Spleen (tissue), 11 donors: ENCODE data around the gene PHACTR4. TPM values are rescaled to one million over a fixed set of nuclear protein-coding genes. Genes with fewer than 3 reads are reported as not detected.

Experiments used
- DNase-seq: peaks from one replicate; pipeline ENCODE4 v3.0.0-alpha.2; 2020
- H3K27ac ChIP-seq, 8 donors: fragments of 200-600 bp; sonication (generic) in 7 of 8; 1 replicate in 4 of 8; 2 replicates in 4 of 8; pipeline versions ENCODE4 v1.5.0 to v1.8.0; 2016 to 2021; ENCODE audit warnings: inconsistent platforms in 4 of 8, mild to moderate bottlenecking in 4 of 8, moderate library complexity in 1 of 8
- H3K27me3 ChIP-seq, 7 donors: fragments of 200-600 bp; sonication (generic) in 6 of 7; replicated peaks in 1 of 7; 1 replicate in 4 of 7; 2 replicates in 3 of 7; pipeline versions ENCODE4 v1.5.0 to v1.8.0; 2016 to 2021; ENCODE audit warnings: inconsistent platforms in 3 of 7, mild to moderate bottlenecking in 1 of 7
- H3K36me3 ChIP-seq, 6 donors: fragments of 200-600 bp; sonication (generic) in 5 of 6; 1 replicate in 4 of 6; 2 replicates in 2 of 6; pipeline versions ENCODE4 v1.5.0 to v1.8.0; 2016 to 2021; ENCODE audit warnings: inconsistent platforms in 2 of 6
- H3K4me1 ChIP-seq, 6 donors: fragments of 200-600 bp; sonication (generic) in 5 of 6; 1 replicate in 3 of 6; 2 replicates in 3 of 6; pipeline versions ENCODE4 v1.5.0 to v1.8.0; 2016 to 2021; ENCODE audit warnings: inconsistent platforms in 3 of 6
- H3K4me3 ChIP-seq, 8 donors: fragments of 200-600 bp; sonication (generic) in 7 of 8; 1 replicate in 4 of 8; 2 replicates in 4 of 8; pipeline versions ENCODE4 v1.5.0 to v1.8.0; 2016 to 2021; ENCODE audit warnings: inconsistent platforms in 4 of 8, mild to moderate bottlenecking in 4 of 8, moderate library complexity in 2 of 8
- H3K9me3 ChIP-seq, 8 donors: fragments of 200-600 bp; sonication (generic) in 7 of 8; 1 replicate in 4 of 8; 2 replicates in 4 of 8; pipeline versions ENCODE4 v1.5.0 to v1.8.0; 2016 to 2021; ENCODE audit warnings: inconsistent platforms in 4 of 8
- CTCF ChIP-seq, 11 experiments: fragments of 200-600 bp in 7 of 11; fragments of 450-650 bp in 4 of 11; sonication (generic) in 4 of 11; IDR thresholded peaks in 8 of 11; conservative IDR thresholded peaks in 3 of 11; 1 replicate in 7 of 11; 2 replicates in 4 of 11; pipeline versions ENCODE4 v1.4.0 to v1.8.0; 2016 to 2021; ENCODE audit warnings: antibody characterized with exemption in 11 of 11, inconsistent platforms in 4 of 11, mild to moderate bottlenecking in 1 of 11
- POLR2A ChIP-seq, 3 donors: fragments of 450-650 bp; IDR thresholded peaks; one replicate each; pipeline ENCODE4 v1.5.1; 2017; ENCODE audit warnings: antibody characterized with exemption in 3 of 3, mild to moderate bottlenecking in 1 of 3
- POLR2AphosphoS5 ChIP-seq, 3 donors: sonication (generic); formaldehyde crosslinking; IDR thresholded peaks; one replicate each; pipeline ENCODE4 v1.5.1; 2017; ENCODE audit warnings: antibody characterized with exemption in 3 of 3
- WGBS, 5 donors: extraction: QIAGEN DNeasy Blood & Tissue Kit in 3 of 5; methylation state at CpG; one replicate each; pipeline versions ENCODE4 v1.1.5 to v1.1.7; 2013 to 2018; 5-methylcytosine and 5-hydroxymethylcytosine counted together
- intact Hi-C: fragments of 100-400 bp; cut with DNase I; formaldehyde crosslinking; loops from one replicate; pipeline ENCODE4 v1.15.0; 2023; ENCODE audit warnings: low total_unique reads
- polyA plus RNA-seq, 3 donors: library from polyadenylated mRNA; stranded (reverse); fragments of 200-250 nt; gene quantifications; one replicate each; pipeline ENCODE4 v1.2.1, GENCODE V29; 2013
- total RNA-seq, 7 donors: library from RNA; depleted of rRNA in 3 of 7; stranded (reverse); fragments of >200 nt in 3 of 7; fragmentation: NEBNext Ultra II Directional in 4 of 7; extraction: Animal tissue kit (Norgen Biotek cat#: 25700) in 4 of 7; gene quantifications; one replicate each; pipeline versions ENCODE4 v1.1.0 to v1.2.1, GENCODE V29; 2016 to 2021
- donor health status: healthy with polysubstance abuse.
- donor health status: DM: no; HTN: no; CAD: no; lungs with moderate emphysema.
- donor health status: DM: no; HTN: no; CAD: no.
- donor health status: Bipolar disorder and iron deficiency.
- donor health status: healthy.
- donor health status: DM: no; HTN: no; CAD: no.
- donor health status: DM: yes; HTN: yes; CAD: no.

The PHACTR4 gene
- total and polyA plus RNA-seq, 10 donors: 8.2 to 55.9 (median 31.3) TPM

GRCh38 chr1:28501925-28502324, 132.4 kb downstream of the PHACTR4 start:
- Histone ChIP-seq H3K36me3 (peaks cover 0 to 28% (median 12%) of the 10 kb centered on the region in 6 donors), H3K9me3 (no peaks in the 10 kb centered on the region), H3K27me3 (no peaks in the 10 kb centered on the region), H3K4me3 (no peak overlapping the region), H3K27ac (peak overlapping the region in 2 of 8 donors; percentile 2 to 27), H3K4me1 (peaks cover 3 to 15% (median 9%) of the 10 kb centered on the region in 6 donors)
- intact Hi-C loops: no loop called here
- 63 to 82% (median 76%) methylated on average over 4 of the region's 4 CpGs for WGBS, 5 donors
- TF ChIP-seq POLR2AphosphoS5 (IDR thresholded peaks at IDR 0.05) (no peak), POLR2A (IDR thresholded peaks at IDR 0.05) (no peak), CTCF (IDR thresholded peaks at IDR 0.05 in 8 of 11, conservative IDR thresholded peaks at IDR 0.05 in 3 of 11) (no peak)
- DNase-seq: no peak

- no peaks in the 10 kb centered on the region for H3K9me3 ChIP-seq
- peaks cover 0 to 27% (median 10%) of the 10 kb centered on the region in 6 donors for H3K36me3 ChIP-seq
- intact Hi-C loops: no loop called here
- no peak overlapping the region for H3K27ac ChIP-seq
- WGBS, 5 donors: 85 to 91% (median 87%) methylated on average over 3 of the region's 3 CpGs
- no peaks in the 10 kb centered on the region for H3K27me3 ChIP-seq
- no peak overlapping the region for H3K4me3 ChIP-seq
- peaks cover 10 to 27% (median 21%) of the 10 kb centered on the region in 6 donors for H3K4me1 ChIP-seq
- no peak for DNase-seq
- TF ChIP-seq CTCF (IDR thresholded peaks at IDR 0.05 in 8 of 11, conservative IDR thresholded peaks at IDR 0.05 in 3 of 11): no peak
- no peak for TF ChIP-seq POLR2AphosphoS5 (IDR thresholded peaks at IDR 0.05)
- TF ChIP-seq POLR2A (IDR thresholded peaks at IDR 0.05): no peak
Observed at GRCh38 chr1:28503117-28503516, 133.6 kb downstream of the PHACTR4 start.

GRCh38 chr1:28505406-28506187, 136.1 kb downstream of the PHACTR4 start, which contains the start of gene RCC1:
Gene RCC1 (plus strand): TSS chr1:28506043. CDS start chr1:28529867, 23,824 bp downstream.
- peak within 1 kb of the TSS; percentile 60 to 96 (median 84) for H3K4me3 ChIP-seq
- H3K9me3 ChIP-seq: no peaks in the 10 kb centered on the region
- H3K4me1 ChIP-seq: peaks cover 34 to 52% (median 45%) of the 10 kb centered on the region in 6 donors
- no peaks in the 10 kb centered on the region for H3K27me3 ChIP-seq
- WGBS, 5 donors: 1 to 2% (median 1%) methylated on average over 38 to 41 of the region's 41 CpGs
- intact Hi-C loops: loop anchor here (5.0 kb wide), 1 partner anchor 77 kb away; no protein-coding TSS in a partner anchor
- DNase-seq: peak; percentile 98
- peaks cover 0 to 35% (median 30%) of the 10 kb centered on the region in 6 donors for H3K36me3 ChIP-seq
- peak in 2 of 3 donors; percentile 83 to 99 for TF ChIP-seq POLR2AphosphoS5 (IDR thresholded peaks at IDR 0.05)
- peak in 4 of 11 experiments; percentile 27 to 47 (median 36) for TF ChIP-seq CTCF (IDR thresholded peaks at IDR 0.05 in 8 of 11, conservative IDR thresholded peaks at IDR 0.05 in 3 of 11)
- TF ChIP-seq POLR2A (IDR thresholded peaks at IDR 0.05): peak; percentile 78 to 97 (median 95)
- H3K27ac ChIP-seq: peak within 1 kb of the TSS; percentile 79 to 95 (median 91)

- H3K9me3 ChIP-seq: no peaks in the 10 kb centered on the region
- DNase-seq: no peak
- no peak for TF ChIP-seq POLR2A (IDR thresholded peaks at IDR 0.05)
- TF ChIP-seq CTCF (IDR thresholded peaks at IDR 0.05 in 8 of 11, conservative IDR thresholded peaks at IDR 0.05 in 3 of 11): no peak
- TF ChIP-seq POLR2AphosphoS5 (IDR thresholded peaks at IDR 0.05): no peak
- WGBS, 5 donors: 0 to 2% (median 0%) methylated on average over 14 of the region's 14 CpGs
- intact Hi-C loops: loop anchor here (5.0 kb wide), 1 partner anchor 75 kb away; no protein-coding TSS in a partner anchor
- H3K27me3 ChIP-seq: no peaks in the 10 kb centered on the region
- H3K27ac ChIP-seq: peak overlapping the region; percentile 79 to 95 (median 91)
- H3K36me3 ChIP-seq: peaks cover 0 to 48% (median 42%) of the 10 kb centered on the region in 6 donors
- peak overlapping the region; percentile 60 to 96 (median 84) for H3K4me3 ChIP-seq
- peaks cover 45 to 64% (median 58%) of the 10 kb centered on the region in 6 donors for H3K4me1 ChIP-seq
Observed at GRCh38 chr1:28506907-28507246, 137.3 kb downstream of the PHACTR4 start.
